ENCODE results near the gene ITIH3. TPM values are rescaled to one million over a fixed set of nuclear protein-coding genes. Genes with fewer than 3 reads are reported as not detected.

The ITIH3 gene
- polyA plus RNA-seq, 1 experiment = 1.7 TPM

- POLR2A ChIA-PET = no interaction called here
- no peak for DNase-seq (ENCODE audit: low read depth)
- Histone ChIP-seq H3K4me3 (ENCODE audit: low read depth, low read length) (no peak overlapping the region), H3K27me3 (ENCODE audit: control insufficient read depth, insufficient read depth, low read length) (no peaks in the 10 kb centered on the region), H3K36me3 (ENCODE audit: control insufficient read depth, insufficient read depth, low read length) (peaks cover 5% of the 10 kb centered on the region)
- no peak for TF ChIP-seq CTCF (IDR thresholded peaks at IDR 0.05; ENCODE audit: insufficient read depth, low read depth, low read length)
- CTCF ChIA-PET = no interaction called here
These were observed 31.1 kb upstream of the ITIH3 start for GRCh38 chr3:52763466-52763865.

GRCh38 chr3:52769786-52770455, 24.7 kb upstream of the ITIH3 start:
- ChIA-PET POLR2A (no interaction called here), CTCF (interaction anchor here (0.9 to 1.5 kb wide), 2 partner anchors 28 to 113 kb away, joined by 3 to 4 read pairs; no protein-coding TSS in a partner anchor)
- no peak for DNase-seq (ENCODE audit: low read depth)
- Histone ChIP-seq H3K27me3 (ENCODE audit: control insufficient read depth, insufficient read depth, low read length) (no peaks in the 10 kb centered on the region), H3K4me3 (ENCODE audit: low read depth, low read length) (peak overlapping the region; percentile 66), H3K36me3 (ENCODE audit: control insufficient read depth, insufficient read depth, low read length) (peaks cover 3% of the 10 kb centered on the region; the same call in 1 of the 2 replicates)
- TF ChIP-seq CTCF (IDR thresholded peaks at IDR 0.05; ENCODE audit: insufficient read depth, low read depth, low read length) = no peak

- ChIA-PET POLR2A (no interaction called here), CTCF (interaction anchor here (1.5 kb wide), 3 partner anchors 13 to 80 kb away, joined by 4 to 5 read pairs (median 4); no protein-coding TSS in a partner anchor)
These were observed 23.9 kb upstream of the ITIH3 start, which contains the start of gene NEK4 for GRCh38 chr3:52770496-52771333. NEK4 (minus strand) TSS chr3:52770940; CDS start chr3:52770746, 194 bp downstream.

GRCh38 chr3:52771334-52771681, 23.3 kb upstream of the ITIH3 start:
- Histone ChIP-seq H3K36me3 (ENCODE audit: control insufficient read depth, insufficient read depth, low read length) (no peaks in the 10 kb centered on the region), H3K4me3 (ENCODE audit: low read depth, low read length) (peak overlapping the region; percentile 66), H3K27me3 (ENCODE audit: control insufficient read depth, insufficient read depth, low read length) (no peaks in the 10 kb centered on the region)
- no peak for DNase-seq (ENCODE audit: low read depth)
- TF ChIP-seq CTCF (IDR thresholded peaks at IDR 0.05; ENCODE audit: insufficient read depth, low read depth, low read length) = no peak
- CTCF ChIA-PET = interaction anchor here (1.5 kb wide), 3 partner anchors 13 to 79 kb away, joined by 4 to 5 read pairs (median 4); no protein-coding TSS in a partner anchor
- POLR2A ChIA-PET = interaction anchor here (0.6 kb wide), 1 partner anchor 155 kb away, joined by 8 read pairs; no protein-coding TSS in a partner anchor

More at GRCh38 chr3:52770496-52771333, 23.9 kb upstream of the ITIH3 start, which contains the start of gene NEK4:
- no peaks in the 10 kb centered on the region for H3K36me3 ChIP-seq (ENCODE audit: control insufficient read depth, insufficient read depth, low read length)
- peak within 1 kb of the TSS; percentile 66 for H3K4me3 ChIP-seq (ENCODE audit: low read depth, low read length)
- no peaks in the 10 kb centered on the region for H3K27me3 ChIP-seq (ENCODE audit: control insufficient read depth, insufficient read depth, low read length)
- no peak for TF ChIP-seq CTCF (IDR thresholded peaks at IDR 0.05; ENCODE audit: insufficient read depth, low read depth, low read length)
- DNase-seq (ENCODE audit: low read depth) = peak; percentile 43

GRCh38 chr3:52771702-52772101, 22.9 kb upstream of the ITIH3 start:
- Histone ChIP-seq H3K27me3 (ENCODE audit: control insufficient read depth, insufficient read depth, low read length) (no peaks in the 10 kb centered on the region), H3K36me3 (ENCODE audit: control insufficient read depth, insufficient read depth, low read length) (no peaks in the 10 kb centered on the region), H3K4me3 (ENCODE audit: low read depth, low read length) (no peak overlapping the region)
- DNase-seq (ENCODE audit: low read depth) = no peak
- no peak for TF ChIP-seq CTCF (IDR thresholded peaks at IDR 0.05; ENCODE audit: insufficient read depth, low read depth, low read length)
- CTCF ChIA-PET = interaction anchor here (1.5 kb wide), 3 partner anchors 12 to 79 kb away, joined by 4 to 5 read pairs (median 4); no protein-coding TSS in a partner anchor
- POLR2A ChIA-PET = interaction anchor here (0.6 kb wide), 1 partner anchor 155 kb away, joined by 8 read pairs; no protein-coding TSS in a partner anchor

All from BJ (cell line).